PFSK-1 (cell line): ENCODE data around the gene CD4.

Source experiments
- FOXP2 ChIP-seq: optimal IDR thresholded peaks from 2 replicates; pipeline ENCODE3; 2011; ENCODE audit warnings: borderline replicate concordance, control low read depth, inconsistent platforms; ENCODE audit not compliant: insufficient read depth; ENCODE audit errors: extremely low read length, extremely low read depth
- POLR2AphosphoS5 ChIP-seq: IDR thresholded peaks from 2 replicates; pipeline ENCODE4 v1.6.1; 2012; ENCODE audit warnings: low read depth, mild to moderate bottlenecking, control low read depth, low read length, moderate library complexity
- SIN3A ChIP-seq: IDR thresholded peaks from 2 replicates; pipeline ENCODE4 v1.6.1; 2012; ENCODE audit warnings: mild to moderate bottlenecking, low read length, moderate library complexity, borderline replicate concordance; ENCODE audit not compliant: insufficient read depth
- TAF1 ChIP-seq: IDR thresholded peaks from 2 replicates; pipeline ENCODE4 v1.6.1; 2012; ENCODE audit warnings: low read length, control low read depth, borderline replicate concordance; ENCODE audit not compliant: insufficient read depth
- TF ChIP-seq, protein P1 (sequence below), 2 experiments: IDR thresholded peaks; 2 replicates each; pipeline versions ENCODE4 v1.6.1 to v1.8.0; 2011 to 2012; ENCODE audit warnings: low read depth in 2 of 2, low read length in 2 of 2, control low read depth in 1 of 2, inconsistent platforms in 1 of 2, mild to moderate bottlenecking in 1 of 2, moderate library complexity in 1 of 2; ENCODE audit not compliant: insufficient read depth in 1 of 2

The CD4 gene

DNA sequence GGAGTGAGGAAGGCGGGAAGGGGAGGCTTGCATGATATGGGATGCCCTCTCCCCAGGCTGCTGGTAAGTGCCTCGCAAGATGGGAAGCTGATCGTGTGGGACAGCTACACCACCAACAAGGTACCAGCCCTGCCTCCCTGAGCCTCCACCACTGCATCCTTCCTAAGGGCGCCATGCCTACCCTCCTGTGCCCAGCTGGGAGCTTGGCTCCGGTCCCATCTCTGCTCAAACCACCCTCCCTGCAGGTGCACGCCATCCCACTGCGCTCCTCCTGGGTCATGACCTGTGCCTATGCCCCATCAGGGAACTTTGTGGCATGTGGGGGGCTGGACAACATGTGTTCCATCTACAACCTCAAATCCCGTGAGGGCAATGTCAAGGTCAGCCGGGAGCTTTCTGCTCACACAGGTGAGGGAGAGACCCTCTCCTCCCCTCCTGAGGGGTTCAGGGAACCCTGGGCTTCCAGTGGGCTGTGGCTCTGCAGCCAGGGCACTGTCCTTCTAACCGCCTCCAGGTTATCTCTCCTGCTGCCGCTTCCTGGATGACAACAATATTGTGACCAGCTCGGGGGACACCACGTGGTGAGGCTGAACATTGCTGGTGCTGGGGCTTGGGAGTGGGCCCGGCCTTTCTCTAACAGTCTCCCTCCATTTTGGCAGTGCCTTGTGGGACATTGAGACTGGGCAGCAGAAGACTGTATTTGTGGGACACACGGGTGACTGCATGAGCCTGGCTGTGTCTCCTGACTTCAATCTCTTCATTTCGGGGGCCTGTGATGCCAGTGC, 54.0 kb downstream of the CD4 start:
- TF ChIP-seq, protein P1, sequence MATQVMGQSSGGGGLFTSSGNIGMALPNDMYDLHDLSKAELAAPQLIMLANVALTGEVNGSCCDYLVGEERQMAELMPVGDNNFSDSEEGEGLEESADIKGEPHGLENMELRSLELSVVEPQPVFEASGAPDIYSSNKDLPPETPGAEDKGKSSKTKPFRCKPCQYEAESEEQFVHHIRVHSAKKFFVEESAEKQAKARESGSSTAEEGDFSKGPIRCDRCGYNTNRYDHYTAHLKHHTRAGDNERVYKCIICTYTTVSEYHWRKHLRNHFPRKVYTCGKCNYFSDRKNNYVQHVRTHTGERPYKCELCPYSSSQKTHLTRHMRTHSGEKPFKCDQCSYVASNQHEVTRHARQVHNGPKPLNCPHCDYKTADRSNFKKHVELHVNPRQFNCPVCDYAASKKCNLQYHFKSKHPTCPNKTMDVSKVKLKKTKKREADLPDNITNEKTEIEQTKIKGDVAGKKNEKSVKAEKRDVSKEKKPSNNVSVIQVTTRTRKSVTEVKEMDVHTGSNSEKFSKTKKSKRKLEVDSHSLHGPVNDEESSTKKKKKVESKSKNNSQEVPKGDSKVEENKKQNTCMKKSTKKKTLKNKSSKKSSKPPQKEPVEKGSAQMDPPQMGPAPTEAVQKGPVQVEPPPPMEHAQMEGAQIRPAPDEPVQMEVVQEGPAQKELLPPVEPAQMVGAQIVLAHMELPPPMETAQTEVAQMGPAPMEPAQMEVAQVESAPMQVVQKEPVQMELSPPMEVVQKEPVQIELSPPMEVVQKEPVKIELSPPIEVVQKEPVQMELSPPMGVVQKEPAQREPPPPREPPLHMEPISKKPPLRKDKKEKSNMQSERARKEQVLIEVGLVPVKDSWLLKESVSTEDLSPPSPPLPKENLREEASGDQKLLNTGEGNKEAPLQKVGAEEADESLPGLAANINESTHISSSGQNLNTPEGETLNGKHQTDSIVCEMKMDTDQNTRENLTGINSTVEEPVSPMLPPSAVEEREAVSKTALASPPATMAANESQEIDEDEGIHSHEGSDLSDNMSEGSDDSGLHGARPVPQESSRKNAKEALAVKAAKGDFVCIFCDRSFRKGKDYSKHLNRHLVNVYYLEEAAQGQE (IDR thresholded peaks at IDR 0.05; ENCODE audit: insufficient read depth in 1 of 2, low read depth in 2 of 2, low read length in 2 of 2), result no peak
- TF ChIP-seq POLR2AphosphoS5 (no peak), TAF1 (no peak), FOXP2 (no peak)

DNA sequence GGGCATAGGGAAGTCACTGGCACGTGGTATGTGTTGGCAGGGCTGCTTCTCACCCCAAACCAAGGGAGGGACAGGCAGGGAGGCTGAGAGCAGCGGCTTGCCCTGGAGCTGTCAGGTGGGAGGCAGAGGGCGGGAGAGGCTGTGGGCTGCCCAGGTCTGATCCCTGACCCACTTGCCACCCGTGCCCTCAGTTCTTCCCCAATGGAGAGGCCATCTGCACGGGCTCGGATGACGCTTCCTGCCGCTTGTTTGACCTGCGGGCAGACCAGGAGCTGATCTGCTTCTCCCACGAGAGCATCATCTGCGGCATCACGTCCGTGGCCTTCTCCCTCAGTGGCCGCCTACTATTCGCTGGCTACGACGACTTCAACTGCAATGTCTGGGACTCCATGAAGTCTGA, 56.1 kb downstream of the CD4 start:
- TF ChIP-seq TAF1, result no peak
- no peak for TF ChIP-seq POLR2AphosphoS5
- no peak for TF ChIP-seq SIN3A
- no peak for TF ChIP-seq FOXP2
- TF ChIP-seq, protein P1 (IDR thresholded peaks at IDR 0.05; ENCODE audit: insufficient read depth in 1 of 2, low read depth in 2 of 2, low read length in 2 of 2), result no peak

GRCh38 chr12:6846316-6846869, 57.1 kb downstream of the CD4 start:
- TF ChIP-seq FOXP2 (no peak), SIN3A (no peak), TAF1 (no peak), POLR2AphosphoS5 (no peak)
- TF ChIP-seq, protein P1 (IDR thresholded peaks at IDR 0.05; ENCODE audit: insufficient read depth in 1 of 2, low read depth in 2 of 2, low read length in 2 of 2), result no peak

DNA sequence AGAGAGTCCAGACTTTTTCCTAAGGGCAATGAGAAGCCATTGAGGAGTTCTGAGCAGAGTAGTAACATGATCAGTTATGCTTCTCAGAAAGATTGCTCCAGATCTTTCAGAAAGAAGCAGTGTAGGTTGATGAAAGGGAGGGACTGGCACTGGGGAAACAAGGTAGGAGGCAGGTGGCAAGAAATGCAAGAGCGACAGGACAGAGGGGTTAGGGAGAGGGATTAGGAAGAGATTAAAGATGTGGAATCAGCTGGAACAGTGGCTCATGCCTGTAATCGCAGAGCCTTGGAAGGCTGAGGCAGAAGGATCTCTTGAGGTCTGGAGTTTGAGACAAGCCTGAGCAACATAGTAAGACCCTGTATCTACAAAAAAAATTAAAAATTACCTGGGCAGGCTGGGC, 58.3 kb downstream of the CD4 start:
- TF ChIP-seq FOXP2, result no peak
- TF ChIP-seq POLR2AphosphoS5, result no peak
- TF ChIP-seq, protein P1 (IDR thresholded peaks at IDR 0.05; ENCODE audit: insufficient read depth in 1 of 2, low read depth in 2 of 2, low read length in 2 of 2), result no peak
- no peak for TF ChIP-seq TAF1
- TF ChIP-seq SIN3A, result no peak
